Jurkat, Clone E6-1 (cell line): ENCODE measurements around the gene SEMA3F.

Experiments
- DNase-seq: peaks from one replicate; pipeline ENCODE4 v3.0.0-alpha.2; 2011; ENCODE audit warnings: low read depth, low spot score
- H3K4me3 ChIP-seq: 2 replicates; pipeline ENCODE4 v1.5.1; 2011; ENCODE audit warnings: mild to moderate bottlenecking, low read length, control low read depth, moderate library complexity

SEMA3F gene

GRCh38 chr3:50151728-50152127 is 3.4 kb upstream of the SEMA3F start:
- no peak overlapping the region for H3K4me3 ChIP-seq
- DNase-seq: no peak

DNA sequence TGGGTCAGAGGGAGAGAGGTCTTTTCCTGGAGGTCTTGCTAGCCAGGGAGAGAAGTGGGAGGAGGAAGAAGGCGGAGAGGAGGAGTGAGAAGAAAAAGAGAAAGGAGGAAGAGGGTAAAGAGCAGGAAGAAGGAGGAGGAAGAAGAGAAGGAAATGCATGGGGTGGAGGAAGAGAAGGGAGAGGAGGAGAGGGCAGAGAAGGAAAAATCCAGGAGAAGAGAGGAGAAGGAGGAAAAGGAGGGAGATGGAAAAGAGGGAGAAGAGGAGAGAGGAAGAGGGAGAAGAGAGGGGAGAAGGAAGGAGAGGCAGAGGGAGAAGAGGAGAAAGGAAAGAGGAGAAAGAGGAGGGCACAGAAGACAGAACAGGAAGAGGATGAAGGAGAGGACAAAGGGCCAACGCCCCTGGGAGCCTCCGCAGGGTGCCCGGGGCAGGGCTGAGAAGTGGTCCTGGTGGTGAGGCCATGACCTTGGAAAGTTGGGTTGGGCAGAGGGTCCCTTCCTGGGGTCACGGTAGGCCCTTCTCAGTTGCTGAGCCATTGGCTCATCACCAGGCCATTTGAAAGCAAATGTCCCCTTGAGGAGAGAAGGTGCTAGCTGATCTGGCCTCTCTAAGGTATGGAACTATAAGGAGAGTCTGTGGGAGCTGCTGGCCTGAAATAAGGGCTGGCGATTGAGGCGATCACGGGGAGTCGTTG is 1.2 kb upstream of the SEMA3F start:
- no peak for DNase-seq
- H3K4me3 ChIP-seq: no peak overlapping the region

GRCh38 chr3:50154476-50154839 is 666 bp upstream of the SEMA3F start:
- H3K4me3 ChIP-seq: peak overlapping the region; percentile 27
- DNase-seq: no peak

- DNase-seq: no peak
- H3K4me3 ChIP-seq: no peak overlapping the region; the same call in 1 of the 2 replicates
These were observed 361 bp downstream of the SEMA3F start for GRCh38 chr3:50155491-50155878.

DNA sequence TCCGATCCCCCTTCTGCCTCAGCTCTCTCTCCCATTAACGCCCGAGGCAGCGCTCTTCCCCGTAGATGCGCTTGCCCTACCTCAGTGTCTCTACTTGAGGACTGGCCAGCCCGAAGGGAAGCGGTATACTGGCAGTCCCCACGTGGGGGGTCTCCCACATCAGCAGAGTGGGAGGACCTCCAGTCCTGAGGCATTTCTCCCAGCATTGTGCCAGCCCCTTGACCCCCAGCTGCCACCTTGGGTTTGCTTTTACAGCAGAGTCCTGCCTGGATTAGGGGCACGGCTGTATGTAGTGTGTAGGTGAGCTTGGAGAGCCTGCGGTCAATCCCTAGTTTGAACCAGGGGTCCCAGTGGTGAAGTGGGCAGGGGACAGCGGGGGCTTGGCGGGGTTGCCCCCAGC is 767 bp downstream of the SEMA3F start:
- no peak overlapping the region for H3K4me3 ChIP-seq

DNA sequence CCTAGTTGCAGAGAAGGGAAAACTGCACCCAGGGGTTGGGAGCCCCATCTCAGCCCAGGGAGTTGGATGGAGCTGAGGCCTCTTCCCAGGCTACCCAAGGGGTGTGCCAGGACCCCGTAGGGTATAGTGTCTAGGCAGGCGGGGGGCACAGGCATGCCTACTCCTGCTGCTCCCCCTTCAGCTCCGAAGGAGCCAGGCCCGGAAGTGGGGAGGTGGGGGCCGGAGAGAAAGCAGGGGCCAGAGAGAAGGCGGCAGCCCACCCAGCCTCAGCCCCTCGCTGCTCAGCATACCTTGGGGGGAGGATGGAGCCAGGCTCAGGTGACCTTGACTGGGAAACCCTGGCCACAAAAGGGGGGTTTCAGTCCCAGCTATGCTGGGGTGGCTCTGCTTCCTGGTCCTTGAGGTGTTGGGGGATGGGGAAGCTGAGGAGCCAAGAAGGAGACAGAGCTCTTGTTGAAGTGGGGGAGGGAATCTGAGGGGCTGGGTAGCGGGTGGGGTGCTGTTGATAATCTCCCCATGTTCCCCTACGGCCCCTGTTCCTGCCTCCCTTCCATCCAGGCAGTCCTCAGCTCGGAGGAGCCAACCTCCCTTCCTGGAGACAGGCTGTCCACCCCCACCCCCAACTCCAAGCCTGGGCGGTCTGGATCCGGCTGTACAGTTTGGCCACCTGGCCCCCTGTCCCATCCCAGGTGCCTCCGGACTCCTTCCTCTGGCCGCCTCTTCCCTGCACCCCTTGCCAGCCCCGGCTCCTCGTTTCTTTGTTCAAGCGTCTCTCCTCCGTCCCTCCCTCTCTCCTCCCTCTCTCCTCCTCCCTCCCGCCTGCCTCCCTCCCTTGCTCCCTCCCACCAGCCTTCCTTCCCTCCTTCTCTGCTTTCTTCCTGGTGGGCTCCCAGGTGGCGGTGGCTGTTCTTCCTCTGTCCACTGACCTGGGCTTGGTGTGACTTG is 1.7 kb downstream of the SEMA3F start:
- H3K4me3 ChIP-seq: no peak overlapping the region
- DNase-seq: no peak

More for the DNA sequence above, 767 bp downstream of the SEMA3F start:
- DNase-seq: no peak

- H3K4me3 ChIP-seq: no peak overlapping the region
- DNase-seq: no peak
These were observed 2.9 kb downstream of the SEMA3F start for GRCh38 chr3:50157827-50158529.

- DNase-seq: no peak
- H3K4me3 ChIP-seq: no peak overlapping the region
These were observed 3.5 kb downstream of the SEMA3F start for GRCh38 chr3:50158530-50159146.

DNA sequence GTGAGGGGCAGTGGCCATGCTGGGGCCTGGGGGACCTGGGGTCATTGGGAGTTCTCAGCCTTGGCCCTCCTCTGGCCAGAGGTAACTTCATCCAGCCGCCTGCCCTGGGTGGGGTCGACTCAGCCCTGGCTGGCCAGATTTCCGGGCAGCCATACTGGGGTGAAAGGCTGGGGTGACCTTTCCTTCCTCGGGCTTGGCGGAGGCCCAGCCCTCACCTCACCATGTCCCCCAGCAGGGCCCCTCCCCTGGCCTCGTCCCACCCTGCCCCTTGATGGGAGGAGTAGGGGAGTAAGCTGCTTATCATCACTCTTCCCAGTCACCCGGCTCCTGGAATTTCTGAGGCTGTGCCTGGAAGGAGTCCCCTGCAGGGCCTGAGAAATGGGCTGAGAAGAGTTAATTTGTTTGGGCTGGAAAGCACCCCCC is 5.4 kb downstream of the SEMA3F start:
- no peak for DNase-seq
- H3K4me3 ChIP-seq: no peak overlapping the region

DNA sequence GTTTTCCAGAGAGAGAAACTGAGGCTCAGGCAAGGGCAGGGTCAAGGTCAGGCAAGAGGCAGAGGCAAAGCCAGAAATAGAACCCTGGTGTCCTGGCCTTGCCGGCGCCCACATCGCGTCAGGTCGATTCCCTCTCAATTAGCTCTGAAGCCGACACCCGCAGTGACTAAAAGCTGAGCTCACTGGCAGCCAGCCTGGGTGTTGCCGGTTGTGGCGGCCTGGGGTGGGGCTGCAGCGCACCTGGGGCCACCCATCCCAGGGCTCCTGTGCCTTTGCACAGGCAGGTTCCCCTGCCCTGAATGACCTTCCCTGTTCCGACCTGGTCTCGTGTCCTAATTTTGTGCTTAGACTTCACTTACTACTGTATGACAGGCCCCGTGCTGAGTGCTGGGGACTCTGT is 6.2 kb downstream of the SEMA3F start:
- H3K4me3 ChIP-seq: no peak overlapping the region
- DNase-seq: no peak

- no peak for DNase-seq
- H3K4me3 ChIP-seq: no peak overlapping the region
These were observed 7.1 kb downstream of the SEMA3F start for GRCh38 chr3:50162034-50162883.

- no peak overlapping the region for H3K4me3 ChIP-seq
- DNase-seq: no peak
These were observed 8.7 kb downstream of the SEMA3F start for GRCh38 chr3:50163572-50164455.

GRCh38 chr3:50164481-50164880 is 9.4 kb downstream of the SEMA3F start:
- no peak overlapping the region for H3K4me3 ChIP-seq
- no peak for DNase-seq

GRCh38 chr3:50164984-50165909 is 10.1 kb downstream of the SEMA3F start:
- no peak for DNase-seq
- no peak overlapping the region for H3K4me3 ChIP-seq

- no peak overlapping the region for H3K4me3 ChIP-seq
- no peak for DNase-seq
These were observed 10.9 kb downstream of the SEMA3F start for GRCh38 chr3:50165910-50166538.

GRCh38 chr3:50166620-50167019 is 11.5 kb downstream of the SEMA3F start:
- no peak for DNase-seq
- H3K4me3 ChIP-seq: no peak overlapping the region
